Gastroesophageal sphincter (tissue), 3 donors: Measurements from ENCODE around the gene CCL13.

Experiments
- CTCF ChIP-seq, 4 experiments: fragments of 200-600 bp in 2 of 4; fragments of 450-650 bp in 2 of 4; sonication (generic) in 1 of 4; IDR thresholded peaks; one replicate each; pipeline ENCODE4 v1.5.1; 2017 to 2019; ENCODE audit warnings: antibody characterized with exemption in 4 of 4, mild to moderate bottlenecking in 2 of 4, moderate library complexity in 2 of 4
- POLR2A ChIP-seq, 2 donors: fragments of 450-650 bp; IDR thresholded peaks; one replicate each; pipeline ENCODE4 v1.6.1; 2017; ENCODE audit warnings: antibody characterized with exemption in 2 of 2, mild to moderate bottlenecking in 2 of 2, moderate library complexity in 1 of 2
- POLR2AphosphoS5 ChIP-seq: sonication (generic); formaldehyde crosslinking; IDR thresholded peaks from one replicate; pipeline ENCODE4 v1.6.1; 2017; ENCODE audit warnings: antibody characterized with exemption

DNA sequence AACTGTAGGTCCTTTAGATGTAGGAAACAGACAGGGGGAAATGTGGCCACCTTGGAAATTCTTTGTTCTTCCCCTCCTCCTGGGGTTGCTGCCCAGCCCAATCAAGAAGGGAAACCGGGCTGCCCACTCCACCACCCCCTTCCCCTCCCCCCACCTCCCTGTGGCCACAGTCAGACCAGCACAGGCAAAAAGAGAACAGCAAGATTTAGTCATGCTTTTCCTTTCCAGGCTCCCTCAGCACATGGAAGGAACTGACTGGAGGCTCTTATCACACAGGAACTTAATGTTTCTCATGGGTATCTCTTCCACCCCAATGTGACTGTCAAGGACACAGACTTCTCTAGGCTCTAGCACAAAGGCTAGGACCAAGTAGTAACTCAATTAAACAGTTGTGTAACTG lies 9.7 kb downstream of the CCL13 start:
- TF ChIP-seq POLR2AphosphoS5 (no peak), CTCF (IDR thresholded peaks at IDR 0.05) (no peak), POLR2A (IDR thresholded peaks at IDR 0.05) (no peak)
